ENCODE data around the gene ZNF28.

GRCh38 chr19:52785506-52785905 lies 35.9 kb downstream of the ZNF28 start:
- TF ChIP-seq POLR2AphosphoS5 (IDR thresholded peaks at IDR 0.05) (no peak), POLR2A (IDR thresholded peaks at IDR 0.05) (no peak), EP300 (IDR thresholded peaks at IDR 0.05) (no peak)
- TF ChIP-seq, protein P1, sequence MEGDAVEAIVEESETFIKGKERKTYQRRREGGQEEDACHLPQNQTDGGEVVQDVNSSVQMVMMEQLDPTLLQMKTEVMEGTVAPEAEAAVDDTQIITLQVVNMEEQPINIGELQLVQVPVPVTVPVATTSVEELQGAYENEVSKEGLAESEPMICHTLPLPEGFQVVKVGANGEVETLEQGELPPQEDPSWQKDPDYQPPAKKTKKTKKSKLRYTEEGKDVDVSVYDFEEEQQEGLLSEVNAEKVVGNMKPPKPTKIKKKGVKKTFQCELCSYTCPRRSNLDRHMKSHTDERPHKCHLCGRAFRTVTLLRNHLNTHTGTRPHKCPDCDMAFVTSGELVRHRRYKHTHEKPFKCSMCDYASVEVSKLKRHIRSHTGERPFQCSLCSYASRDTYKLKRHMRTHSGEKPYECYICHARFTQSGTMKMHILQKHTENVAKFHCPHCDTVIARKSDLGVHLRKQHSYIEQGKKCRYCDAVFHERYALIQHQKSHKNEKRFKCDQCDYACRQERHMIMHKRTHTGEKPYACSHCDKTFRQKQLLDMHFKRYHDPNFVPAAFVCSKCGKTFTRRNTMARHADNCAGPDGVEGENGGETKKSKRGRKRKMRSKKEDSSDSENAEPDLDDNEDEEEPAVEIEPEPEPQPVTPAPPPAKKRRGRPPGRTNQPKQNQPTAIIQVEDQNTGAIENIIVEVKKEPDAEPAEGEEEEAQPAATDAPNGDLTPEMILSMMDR (IDR thresholded peaks at IDR 0.05), result no peak

Data from gastroesophageal sphincter (tissue), 3 donors.